ENCODE results near the gene SERPINE2.

SERPINE2 gene

GRCh38 chr2:224039080-224039769 lies at the start of gene SERPINE2:
SERPINE2 (minus strand) TSS chr2:224039286; CDS start chr2:224001900, 37,386 bp downstream.
- peak in 1 of 2 donors; percentile 19 for DNase-seq (ENCODE audit: low read depth in 1 of 2, low spot score in 1 of 2)

DNA sequence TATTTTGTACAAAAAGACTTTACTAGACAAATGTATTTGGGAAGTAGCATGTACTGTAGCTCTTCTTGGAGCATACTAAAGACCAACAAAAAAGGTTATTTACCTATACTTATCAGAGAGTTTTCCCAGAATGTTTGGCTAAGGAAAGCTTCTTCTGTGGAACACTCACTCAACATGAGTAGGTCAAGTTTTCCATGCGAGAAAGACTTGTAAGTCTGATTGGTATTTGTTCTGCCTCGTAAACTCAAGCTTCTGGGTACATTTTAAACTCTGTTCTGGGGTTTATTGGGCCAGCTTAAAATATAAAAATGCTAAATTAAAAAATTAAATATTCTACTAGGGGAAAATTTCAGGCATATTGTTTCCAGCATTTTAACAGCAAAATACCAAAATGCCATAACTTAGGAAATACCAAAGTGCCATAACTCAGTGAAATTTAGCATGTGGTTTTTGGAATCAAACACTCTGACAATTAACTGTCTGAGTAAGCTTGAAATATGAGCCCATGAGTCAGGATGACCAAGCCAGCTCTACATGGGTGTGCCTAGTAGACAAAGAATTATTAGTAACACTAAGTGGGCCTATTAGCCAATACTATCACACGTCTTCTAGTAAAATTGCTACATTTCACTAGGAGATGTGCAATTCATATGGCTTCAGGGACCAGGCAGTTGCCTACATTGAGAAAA lies 47.3 kb upstream of the SERPINE2 start:
- DNase-seq (ENCODE audit: low read depth in 1 of 2, low spot score in 1 of 2) = no peak

DNA sequence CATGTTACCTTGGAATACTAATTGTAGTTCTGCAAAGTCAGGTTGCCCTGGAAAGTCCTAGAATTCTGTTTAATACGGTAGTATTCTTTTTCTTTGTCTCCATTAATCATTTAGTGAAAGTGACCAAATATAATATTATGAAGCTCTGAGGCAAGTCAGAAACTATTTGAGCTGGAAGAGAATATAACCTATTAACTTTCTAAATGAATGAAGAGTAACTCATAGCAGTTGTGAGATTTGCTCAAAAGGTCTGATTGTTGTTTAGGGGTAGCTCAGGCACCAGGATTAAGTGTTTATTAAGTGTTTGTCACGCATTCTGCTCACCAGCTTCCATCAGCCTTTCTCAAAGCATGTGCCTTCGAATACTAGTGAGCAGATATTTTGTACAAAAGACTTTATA lies 46.7 kb upstream of the SERPINE2 start:
- no peak for DNase-seq (ENCODE audit: low read depth in 1 of 2, low spot score in 1 of 2)

GRCh38 chr2:224085246-224085645 lies 46.2 kb upstream of the SERPINE2 start:
- DNase-seq (ENCODE audit: low read depth in 1 of 2, low spot score in 1 of 2) = no peak

- DNase-seq (ENCODE audit: low read depth in 1 of 2, low spot score in 1 of 2) = no peak
Observed at GRCh38 chr2:224084266-224084892, 45.3 kb upstream of the SERPINE2 start.

DNA sequence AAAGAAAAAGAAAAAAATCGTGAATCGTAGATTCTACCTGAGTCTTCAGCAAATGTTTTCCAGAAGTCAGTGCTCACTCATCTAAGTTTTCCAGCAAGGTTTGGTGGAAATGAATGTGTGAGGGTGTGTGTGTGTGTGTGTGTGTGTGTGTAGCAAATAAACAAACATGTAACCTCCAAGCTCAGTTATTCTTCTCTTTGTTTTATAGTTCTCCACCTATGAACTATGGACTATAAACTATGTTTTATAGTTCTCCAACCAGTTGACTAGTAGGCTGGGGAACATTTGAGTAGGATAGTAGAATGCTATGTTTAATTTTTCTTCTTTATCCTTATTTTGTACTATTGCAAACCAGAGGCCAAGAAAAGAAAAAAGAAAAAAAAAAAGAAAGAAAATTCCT lies 44.6 kb upstream of the SERPINE2 start:
- DNase-seq (ENCODE audit: low read depth in 1 of 2, low spot score in 1 of 2) = no peak

- DNase-seq (ENCODE audit: low read depth in 1 of 2, low spot score in 1 of 2) = no peak
Observed at GRCh38 chr2:224078656-224079055, 39.6 kb upstream of the SERPINE2 start.

DNA sequence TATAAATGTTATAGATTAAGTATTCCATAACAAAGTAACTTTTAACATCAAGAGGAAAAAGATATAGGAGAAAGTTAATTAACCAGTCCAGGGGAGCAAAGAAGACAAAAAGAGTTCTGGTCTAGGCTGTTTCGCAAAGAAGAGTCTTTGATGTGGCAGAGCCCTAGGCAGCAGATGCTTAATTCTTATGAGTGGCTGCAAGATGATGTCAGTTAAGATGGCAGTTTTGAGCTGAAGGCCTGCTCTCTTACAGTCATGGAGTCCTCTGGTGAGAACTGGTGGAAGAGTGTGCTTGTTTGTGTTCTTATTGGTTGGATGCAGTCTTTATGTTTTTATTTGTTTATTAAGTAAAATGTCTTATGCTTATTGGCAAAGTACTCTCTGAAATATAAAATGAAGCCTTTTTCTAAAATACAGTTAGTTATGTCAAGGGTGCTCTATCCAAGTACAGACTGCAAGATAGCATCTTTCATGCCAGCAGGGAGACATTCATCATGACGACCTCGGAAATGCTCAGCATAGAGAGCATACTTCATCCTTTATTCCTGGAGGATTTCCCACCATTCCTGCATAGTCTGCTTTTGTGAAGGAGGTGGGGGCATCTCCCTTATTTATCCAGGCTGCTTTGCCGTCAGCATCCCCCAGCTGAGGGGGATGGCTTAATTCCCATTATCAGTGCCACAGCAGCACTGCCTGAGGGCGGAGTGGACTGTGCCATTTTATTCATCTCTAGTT lies 38.9 kb upstream of the SERPINE2 start:
- DNase-seq (ENCODE audit: low read depth in 1 of 2, low spot score in 1 of 2) = no peak

- no peak for DNase-seq (ENCODE audit: low read depth in 1 of 2, low spot score in 1 of 2)
Observed at GRCh38 chr2:224075588-224075987, 36.5 kb upstream of the SERPINE2 start.

GRCh38 chr2:224073676-224074075 lies 34.6 kb upstream of the SERPINE2 start:
- DNase-seq (ENCODE audit: low read depth in 1 of 2, low spot score in 1 of 2) = no peak

DNA sequence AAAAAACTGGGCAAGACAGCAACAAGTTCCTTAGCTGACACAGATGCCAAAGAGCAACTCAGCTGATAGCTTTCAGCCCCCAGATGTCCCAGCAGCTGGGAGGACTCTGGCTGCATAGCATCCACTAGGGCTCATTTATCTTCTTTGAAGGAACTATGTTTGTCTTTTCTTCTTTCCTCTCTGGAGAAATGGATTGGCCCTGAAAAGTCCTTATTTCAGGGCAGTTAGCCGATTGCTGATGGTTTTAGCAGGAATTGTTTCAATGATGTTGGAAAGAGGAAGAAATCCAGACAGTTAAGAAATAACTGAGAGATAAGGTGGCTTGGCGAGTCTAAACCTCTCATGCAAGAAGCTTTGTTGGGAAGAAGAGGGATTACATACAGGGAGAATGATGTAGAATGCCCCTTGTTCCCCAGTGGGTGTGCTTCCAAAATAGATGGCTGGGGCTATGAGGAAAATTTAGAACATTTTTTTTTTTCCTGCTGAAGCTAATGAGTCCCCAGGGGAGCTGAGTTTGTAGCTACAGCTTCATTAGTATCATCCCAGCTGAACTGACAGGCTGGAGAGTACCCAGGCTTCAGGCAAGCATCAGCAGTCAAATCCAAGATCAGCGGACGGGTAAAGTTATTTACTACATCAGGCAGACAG lies 33.6 kb upstream of the SERPINE2 start:
- DNase-seq (ENCODE audit: low read depth in 1 of 2, low spot score in 1 of 2) = no peak

DNA sequence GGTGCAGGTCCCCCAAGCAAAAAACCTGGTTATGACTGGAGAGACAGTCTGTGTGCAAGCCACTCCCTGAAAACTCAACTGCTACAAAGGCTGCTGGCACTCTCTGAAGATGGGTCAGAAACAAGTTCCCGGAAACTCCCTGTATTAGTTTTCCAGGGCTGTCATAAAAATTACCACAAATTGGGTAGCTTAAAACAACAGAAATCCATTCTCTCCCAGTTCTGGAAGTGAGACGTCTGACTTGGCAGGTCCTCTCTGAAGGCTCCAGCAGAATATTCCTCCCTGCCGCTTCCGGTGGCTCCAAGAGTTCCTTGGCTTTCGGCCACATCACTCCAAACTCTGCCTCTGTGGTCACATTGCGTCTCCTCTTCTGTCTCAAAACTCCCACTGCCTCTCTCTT lies 30.1 kb upstream of the SERPINE2 start:
- no peak for DNase-seq (ENCODE audit: low read depth in 1 of 2, low spot score in 1 of 2)

- no peak for DNase-seq (ENCODE audit: low read depth in 1 of 2, low spot score in 1 of 2)
Observed at GRCh38 chr2:224063298-224063648, 24.2 kb upstream of the SERPINE2 start.

GRCh38 chr2:224062481-224063297 lies 23.6 kb upstream of the SERPINE2 start:
- no peak for DNase-seq (ENCODE audit: low read depth in 1 of 2, low spot score in 1 of 2)

DNA sequence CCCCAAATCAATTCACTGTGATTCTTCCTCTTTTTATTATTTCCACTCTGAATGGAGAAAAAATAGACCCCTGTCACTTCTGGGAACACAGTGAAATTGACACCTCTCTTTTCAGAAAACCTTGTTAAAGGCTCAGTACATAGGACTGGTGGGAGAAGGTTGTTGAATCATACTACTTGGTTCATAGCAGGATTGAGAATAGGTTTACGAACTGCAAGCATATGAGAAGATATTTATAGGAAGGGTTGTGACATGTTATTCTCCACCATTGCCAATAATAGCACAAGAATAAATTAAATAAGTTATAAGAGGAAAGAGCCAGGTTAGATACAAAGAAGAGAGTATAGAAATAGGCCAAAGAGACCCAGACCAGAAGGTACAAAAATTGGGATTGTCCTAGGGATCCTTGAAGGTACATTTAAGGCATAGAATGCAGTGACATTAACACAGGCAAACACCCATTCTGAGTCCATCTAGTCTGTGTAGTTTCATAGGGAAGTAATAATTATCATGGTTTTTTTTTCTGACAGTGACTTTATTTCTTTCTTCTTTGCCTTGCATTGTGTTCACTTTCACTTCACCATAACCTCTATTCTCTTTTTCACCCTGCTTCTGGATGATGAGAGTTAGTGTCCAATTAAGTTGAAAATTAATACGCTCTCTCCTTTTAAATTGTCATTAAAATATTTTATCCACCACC lies 21.8 kb upstream of the SERPINE2 start:
- DNase-seq (ENCODE audit: low read depth in 1 of 2, low spot score in 1 of 2) = no peak

DNA sequence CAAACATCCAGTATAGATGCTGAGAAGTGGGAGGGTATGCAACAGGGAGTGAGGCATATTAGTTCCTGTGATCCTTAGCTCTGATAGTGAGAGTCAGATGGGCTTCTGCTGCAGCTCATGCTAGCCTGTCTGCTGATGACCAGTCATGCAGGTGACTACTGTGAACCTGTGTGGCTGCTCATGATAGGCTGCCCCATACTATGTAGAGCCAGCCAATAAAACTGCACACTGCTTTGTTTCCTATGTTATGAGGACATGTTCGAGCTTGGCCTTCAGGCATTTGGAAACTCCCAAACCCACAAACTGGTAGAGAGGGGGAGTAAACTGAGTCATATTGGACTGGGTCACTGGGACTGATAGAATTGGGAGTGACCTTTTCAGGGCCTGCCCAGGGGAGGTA lies 20.1 kb upstream of the SERPINE2 start:
- DNase-seq (ENCODE audit: low read depth in 1 of 2, low spot score in 1 of 2) = no peak

- DNase-seq (ENCODE audit: low read depth in 1 of 2, low spot score in 1 of 2) = no peak
Observed at GRCh38 chr2:224058048-224058775, 19.1 kb upstream of the SERPINE2 start.

- DNase-seq (ENCODE audit: low read depth in 1 of 2, low spot score in 1 of 2) = no peak
Observed at GRCh38 chr2:224056889-224057288, 17.8 kb upstream of the SERPINE2 start.

DNA sequence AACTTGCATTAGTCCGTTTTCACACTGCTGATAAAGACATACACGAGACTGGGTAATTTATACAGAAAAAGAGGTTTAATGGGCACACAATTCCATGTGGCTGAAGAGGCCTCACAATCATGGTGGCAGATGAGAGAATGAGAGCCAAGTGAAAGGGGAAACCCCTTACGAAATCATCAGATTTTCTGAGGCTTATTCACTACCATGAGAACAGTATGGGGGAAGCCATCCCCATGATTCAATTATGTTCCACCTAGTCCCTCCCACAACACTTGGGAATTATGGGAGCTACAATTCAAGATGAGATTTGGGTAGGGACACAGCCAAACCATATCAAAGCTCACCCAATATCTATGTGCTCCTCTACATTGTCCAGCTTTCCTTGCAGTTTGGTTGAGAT lies 16.0 kb upstream of the SERPINE2 start:
- no peak for DNase-seq (ENCODE audit: low read depth in 1 of 2, low spot score in 1 of 2)

Data from activated T-helper 1 cell treated with anti-CD3 and anti-CD28 coated beads, Interleukin-2, amount 50 U/mL, for 16 hours (primary cell).